ENCODE measurements around the gene FAM117A. TPM values are rescaled to one million over a fixed set of nuclear protein-coding genes. Genes with fewer than 3 reads are reported as not detected.

Gene FAM117A
- total and polyA plus RNA-seq, 4 donors: 8.6 to 20.9 (median 13.4) TPM

GRCh38 chr17:49798182-49798581 is 34.3 kb upstream of the FAM117A start:
- H3K27me3 ChIP-seq (ENCODE audit: control insufficient read depth in 3 of 3, insufficient read depth in 3 of 3, low read length in 2 of 3): no peaks in the 10 kb centered on the region
- TF ChIP-seq CTCF (IDR thresholded peaks at IDR 0.05; ENCODE audit: control extremely low read depth, extremely low read depth): no peak
- DNase-seq (no peak), ATAC-seq (ENCODE audit: insufficient read depth, low FRiP score) (no peak)
- no peak overlapping the region for H3K27ac ChIP-seq (ENCODE audit: low read depth in 1 of 2, low read length in 1 of 2)
- H3K4me3 ChIP-seq: no peak overlapping the region
- WGBS, 2 donors: 94 to 96% methylated on average over 8 of the region's 8 CpGs
- no peak overlapping the region for H3K9ac ChIP-seq (ENCODE audit: insufficient read depth in 1 of 2, low read length in 2 of 2)
- peaks cover 0 to 2% (median 0%) of the 10 kb centered on the region in 5 donors for H3K4me1 ChIP-seq (ENCODE audit: control insufficient read depth in 5 of 5, insufficient read depth in 5 of 5, low read length in 5 of 5)
- peaks cover 21 to 35% (median 28%) of the 10 kb centered on the region in 4 donors for H3K36me3 ChIP-seq (ENCODE audit: control insufficient read depth in 4 of 4, insufficient read depth in 4 of 4, low read length in 4 of 4)
- no peaks in the 10 kb centered on the region for H3K9me3 ChIP-seq (ENCODE audit: control insufficient read depth in 4 of 4, insufficient read depth in 3 of 4, low read length in 3 of 4)

DNA sequence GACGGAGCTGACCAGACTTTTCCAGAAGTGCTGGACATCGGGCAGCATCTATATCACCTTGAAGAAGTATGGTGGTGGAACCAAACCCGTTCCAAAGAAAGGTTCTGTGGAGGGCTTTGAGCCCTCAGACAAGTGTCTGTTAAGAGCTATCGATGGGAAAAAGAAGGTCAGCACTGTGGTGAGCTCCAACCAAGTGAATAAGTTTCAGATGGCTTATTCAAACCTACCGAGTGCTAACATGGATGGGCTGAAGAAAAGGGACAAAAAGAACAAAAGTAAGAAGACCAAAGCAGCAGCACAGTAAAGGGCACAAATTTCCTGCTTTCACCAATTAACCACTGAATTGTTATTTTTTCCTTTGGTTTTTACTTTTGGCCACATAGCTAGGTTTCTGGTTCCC is 31.4 kb upstream of the FAM117A start:
- DNase-seq (no peak), ATAC-seq (ENCODE audit: insufficient read depth, low FRiP score) (no peak)
- Histone ChIP-seq H3K27ac (ENCODE audit: low read depth in 1 of 2, low read length in 1 of 2) (no peak overlapping the region), H3K9me3 (ENCODE audit: control insufficient read depth in 4 of 4, insufficient read depth in 3 of 4, low read length in 3 of 4) (no peaks in the 10 kb centered on the region), H3K27me3 (ENCODE audit: control insufficient read depth in 3 of 3, insufficient read depth in 3 of 3, low read length in 2 of 3) (no peaks in the 10 kb centered on the region), H3K36me3 (ENCODE audit: control insufficient read depth in 4 of 4, insufficient read depth in 4 of 4, low read length in 4 of 4) (peaks cover 28 to 37% (median 31%) of the 10 kb centered on the region in 4 donors), H3K9ac (ENCODE audit: insufficient read depth in 1 of 2, low read length in 2 of 2) (no peak overlapping the region), H3K4me3 (no peak overlapping the region), H3K4me1 (ENCODE audit: control insufficient read depth in 5 of 5, insufficient read depth in 5 of 5, low read length in 5 of 5) (peaks cover 0 to 2% (median 0%) of the 10 kb centered on the region in 5 donors)
- no peak for TF ChIP-seq CTCF (IDR thresholded peaks at IDR 0.05; ENCODE audit: control extremely low read depth, extremely low read depth)
- WGBS, 2 donors: 80 to 84% methylated on average over 5 of the region's 5 CpGs

- ATAC-seq (ENCODE audit: insufficient read depth, low FRiP score) (no peak), DNase-seq (no peak)
- TF ChIP-seq CTCF (IDR thresholded peaks at IDR 0.05; ENCODE audit: control extremely low read depth, extremely low read depth): no peak
- Histone ChIP-seq H3K27ac (ENCODE audit: low read depth in 1 of 2, low read length in 1 of 2) (no peak overlapping the region), H3K36me3 (ENCODE audit: control insufficient read depth in 4 of 4, insufficient read depth in 4 of 4, low read length in 4 of 4) (peaks cover 18 to 30% (median 24%) of the 10 kb centered on the region in 4 donors), H3K9ac (ENCODE audit: insufficient read depth in 1 of 2, low read length in 2 of 2) (no peak overlapping the region), H3K4me3 (no peak overlapping the region), H3K27me3 (ENCODE audit: control insufficient read depth in 3 of 3, insufficient read depth in 3 of 3, low read length in 2 of 3) (no peaks in the 10 kb centered on the region), H3K4me1 (ENCODE audit: control insufficient read depth in 5 of 5, insufficient read depth in 5 of 5, low read length in 5 of 5) (peaks cover 0 to 12% (median 3%) of the 10 kb centered on the region in 5 donors), H3K9me3 (ENCODE audit: control insufficient read depth in 4 of 4, insufficient read depth in 3 of 4, low read length in 3 of 4) (no peaks in the 10 kb centered on the region)
- WGBS, 2 donors: 96% methylated on average over 3 of the region's 3 CpGs
Observed at GRCh38 chr17:49793309-49793708, 29.4 kb upstream of the FAM117A start.

DNA sequence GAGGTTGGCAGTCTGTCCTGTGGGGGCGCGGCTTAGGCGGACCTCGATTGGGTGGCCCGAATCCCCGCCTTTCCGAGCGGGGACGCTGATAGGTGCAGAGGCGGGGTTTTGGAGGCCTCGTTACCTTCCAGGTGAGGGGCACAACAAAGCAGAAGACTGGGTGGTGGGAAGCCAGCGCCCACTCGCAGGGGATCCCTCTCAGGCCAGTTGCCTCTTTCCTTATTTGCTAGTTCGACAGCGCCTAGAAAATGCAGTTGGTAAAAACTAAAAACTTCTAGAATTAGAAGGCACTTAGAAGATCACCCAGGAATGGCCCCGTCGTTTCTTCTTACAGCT is 25.3 kb upstream of the FAM117A start:
- Histone ChIP-seq H3K27me3 (ENCODE audit: control insufficient read depth in 3 of 3, insufficient read depth in 3 of 3, low read length in 2 of 3) (no peaks in the 10 kb centered on the region), H3K27ac (ENCODE audit: low read depth in 1 of 2, low read length in 1 of 2) (peak overlapping the region in 1 of 2 donors; percentile 35), H3K9me3 (ENCODE audit: control insufficient read depth in 4 of 4, insufficient read depth in 3 of 4, low read length in 3 of 4) (no peaks in the 10 kb centered on the region), H3K4me3 (peak overlapping the region; percentile 62), H3K4me1 (ENCODE audit: control insufficient read depth in 5 of 5, insufficient read depth in 5 of 5, low read length in 5 of 5) (peaks cover 0 to 18% (median 6%) of the 10 kb centered on the region in 5 donors), H3K9ac (ENCODE audit: insufficient read depth in 1 of 2, low read length in 2 of 2) (peak overlapping the region in 1 of 2 donors; percentile 47), H3K36me3 (ENCODE audit: control insufficient read depth in 4 of 4, insufficient read depth in 4 of 4, low read length in 4 of 4) (peaks cover 9 to 22% (median 14%) of the 10 kb centered on the region in 4 donors)
- TF ChIP-seq CTCF (IDR thresholded peaks at IDR 0.05; ENCODE audit: control extremely low read depth, extremely low read depth): no peak
- ATAC-seq (ENCODE audit: insufficient read depth, low FRiP score): no peak
- 3 to 4% methylated on average over 17 of the region's 17 CpGs for WGBS, 2 donors
- no peak for DNase-seq

All from lung (tissue), 12 donors.